ENCODE measurements around the gene RMI2. TPM values are rescaled to one million over a fixed set of nuclear protein-coding genes. Genes with fewer than 3 reads are reported as not detected.

RMI2 gene
- total and polyA plus RNA-seq, 7 donors: 0.36 to 19.3 (median 2.2) TPM

GRCh38 chr16:11328172-11329070 lies 16.8 kb upstream of the RMI2 start:
- TF ChIP-seq CTCF (IDR thresholded peaks at IDR 0.05) (no peak), POLR2AphosphoS5 (IDR thresholded peaks at IDR 0.05) (peak; percentile 53 to 80 (median 66))
- 32 to 60% methylated on average over 12 of the region's 12 CpGs for WGBS, 2 donors
- no peak overlapping the region for H3K4me3 ChIP-seq
- H3K27ac ChIP-seq: peak overlapping the region; percentile 36 to 67 (median 54)
- peak; percentile 93 for DNase-seq
- H3K4me1 ChIP-seq: peaks cover 0 to 19% (median 18%) of the 10 kb centered on the region in 4 donors
- intact Hi-C loops (cut with DNase I): no loop called here
- H3K9me3 ChIP-seq: no peaks in the 10 kb centered on the region
- H3K27me3 ChIP-seq: no peaks in the 10 kb centered on the region
- no peaks in the 10 kb centered on the region for H3K36me3 ChIP-seq

GRCh38 chr16:11329071-11329491 lies 16.2 kb upstream of the RMI2 start:
- peak overlapping the region; percentile 36 to 67 (median 54) for H3K27ac ChIP-seq
- H3K4me3 ChIP-seq: no peak overlapping the region
- no peaks in the 10 kb centered on the region for H3K27me3 ChIP-seq
- no peak for DNase-seq
- H3K9me3 ChIP-seq: no peaks in the 10 kb centered on the region
- H3K36me3 ChIP-seq: no peaks in the 10 kb centered on the region
- peaks cover 0 to 19% (median 18%) of the 10 kb centered on the region in 4 donors for H3K4me1 ChIP-seq
- no peak for TF ChIP-seq POLR2AphosphoS5 (IDR thresholded peaks at IDR 0.05)
- no peak for TF ChIP-seq CTCF (IDR thresholded peaks at IDR 0.05)
- TF ChIP-seq EP300 (IDR thresholded peaks at IDR 0.05): no peak
- no peak for TF ChIP-seq POLR2A (IDR thresholded peaks at IDR 0.05)
- intact Hi-C loops (cut with DNase I): no loop called here
- WGBS, 2 donors: 21 to 48% methylated on average over 6 of the region's 6 CpGs

- intact Hi-C loops (cut with DNase I): no loop called here
- TF ChIP-seq POLR2A (IDR thresholded peaks at IDR 0.05): no peak
- no peak for TF ChIP-seq CTCF (IDR thresholded peaks at IDR 0.05)
- no peak for TF ChIP-seq EP300 (IDR thresholded peaks at IDR 0.05)
- TF ChIP-seq POLR2AphosphoS5 (IDR thresholded peaks at IDR 0.05): no peak
- Histone ChIP-seq H3K36me3 (no peaks in the 10 kb centered on the region), H3K27ac (peak overlapping the region in 2 of 4 donors; percentile 42 to 67), H3K27me3 (no peaks in the 10 kb centered on the region), H3K4me3 (no peak overlapping the region), H3K4me1 (peaks cover 0 to 19% (median 18%) of the 10 kb centered on the region in 4 donors), H3K9me3 (no peaks in the 10 kb centered on the region)
- 71 to 78% methylated on average over 3 of the region's 3 CpGs for WGBS, 2 donors
- DNase-seq: no peak
These were observed 15.4 kb upstream of the RMI2 start for GRCh38 chr16:11329891-11330290.

- no peak for DNase-seq
- H3K27me3 ChIP-seq: no peaks in the 10 kb centered on the region
- WGBS, 2 donors: 83 to 90% methylated on average over 5 of the region's 5 CpGs
These were observed 14.6 kb upstream of the RMI2 start for GRCh38 chr16:11330526-11331237.

More at GRCh38 chr16:11330526-11331237, 14.6 kb upstream of the RMI2 start:
- H3K9me3 ChIP-seq: no peaks in the 10 kb centered on the region
- H3K36me3 ChIP-seq: no peaks in the 10 kb centered on the region
- TF ChIP-seq POLR2AphosphoS5 (IDR thresholded peaks at IDR 0.05) (no peak), CTCF (IDR thresholded peaks at IDR 0.05) (no peak), POLR2A (IDR thresholded peaks at IDR 0.05) (no peak), EP300 (IDR thresholded peaks at IDR 0.05) (no peak)
- intact Hi-C loops (cut with DNase I): no loop called here
- no peak overlapping the region for H3K27ac ChIP-seq
- no peak overlapping the region for H3K4me3 ChIP-seq
- H3K4me1 ChIP-seq: peaks cover 0 to 19% (median 18%) of the 10 kb centered on the region in 4 donors
